HCEC 1CT (cell line): ENCODE measurements around the gene ATXN7.

Experiments
- DNase-seq: peaks from one replicate; pipeline ENCODE4 v3.0.0-alpha.2; 2017

The ATXN7 gene

DNA sequence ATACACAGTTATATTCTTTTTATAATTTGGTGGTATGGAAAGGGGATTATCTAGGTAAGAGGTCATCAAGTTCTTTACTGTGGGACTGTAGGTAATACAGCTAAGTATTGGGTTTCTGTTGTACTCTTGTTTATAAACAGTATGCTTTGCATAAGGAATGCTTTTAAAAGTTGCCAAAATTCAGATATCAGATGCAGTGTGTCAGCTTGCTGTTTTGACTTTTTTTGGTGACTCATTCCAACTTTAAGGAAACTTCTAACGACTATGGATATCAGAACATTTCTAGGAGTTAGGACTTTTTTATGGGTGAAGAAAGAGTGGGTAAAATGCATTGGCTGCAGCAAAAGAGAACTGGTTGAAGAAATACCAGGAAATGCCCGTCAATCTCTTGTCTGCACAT, 45.8 kb downstream of the ATXN7 start:
- DNase-seq, result peak; percentile 41

DNA sequence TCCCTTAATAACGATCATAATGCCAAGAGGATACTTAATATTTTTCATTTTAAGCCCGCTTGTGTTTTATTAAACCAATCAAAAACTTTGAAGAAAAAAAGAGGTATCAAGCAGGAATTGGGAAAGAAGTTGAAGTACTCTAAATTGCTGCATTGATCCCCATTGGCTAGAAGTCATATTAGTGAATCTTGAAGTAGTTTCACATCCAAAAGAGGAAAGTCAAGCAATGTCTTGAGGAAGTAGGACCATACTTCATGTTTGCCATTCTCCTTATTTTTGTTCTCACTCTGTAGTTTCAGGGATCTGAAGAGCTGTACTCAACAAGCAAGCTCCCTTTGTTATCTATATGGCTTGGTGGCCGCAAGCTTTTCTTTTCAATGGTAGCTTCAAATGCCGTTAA, 46.3 kb downstream of the ATXN7 start:
- DNase-seq, result no peak

DNA sequence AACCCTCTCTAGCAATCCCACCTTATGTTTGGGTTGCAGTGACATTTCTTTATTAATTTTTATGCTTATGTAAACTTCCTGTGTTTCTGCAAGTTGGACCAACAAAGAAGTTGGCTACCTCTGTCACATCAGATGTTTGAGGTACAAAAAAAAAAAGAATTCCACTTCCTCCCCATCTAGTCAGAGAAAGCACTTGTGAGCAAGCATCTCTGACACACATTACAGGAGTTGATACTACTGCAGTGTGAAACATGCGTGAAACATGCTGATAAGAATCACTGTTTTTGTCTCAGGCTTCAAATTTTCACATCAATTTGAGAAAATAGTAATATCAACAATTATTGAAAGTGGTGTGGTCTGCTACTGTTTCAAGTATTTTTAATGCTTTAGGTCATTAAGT, 47.2 kb downstream of the ATXN7 start:
- DNase-seq, result no peak

DNA sequence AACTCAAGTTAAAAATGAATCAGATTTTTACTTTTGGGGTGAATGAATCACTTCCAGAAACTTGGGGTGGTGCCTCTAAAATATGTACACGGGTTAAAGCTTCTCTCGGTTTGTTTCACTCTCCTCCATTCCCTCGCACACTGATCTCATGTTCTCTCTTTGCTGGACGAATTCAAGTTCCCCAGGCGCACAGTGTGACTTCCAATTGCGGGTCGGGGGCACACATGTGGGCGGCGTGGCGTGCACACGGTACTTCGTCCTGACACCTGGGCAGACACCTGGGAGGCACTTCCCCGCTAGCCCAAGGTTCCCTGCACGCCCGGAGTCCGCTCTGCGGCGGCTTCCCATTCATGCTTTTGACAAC, 47.8 kb downstream of the ATXN7 start:
- peak; percentile 45 for DNase-seq

DNA sequence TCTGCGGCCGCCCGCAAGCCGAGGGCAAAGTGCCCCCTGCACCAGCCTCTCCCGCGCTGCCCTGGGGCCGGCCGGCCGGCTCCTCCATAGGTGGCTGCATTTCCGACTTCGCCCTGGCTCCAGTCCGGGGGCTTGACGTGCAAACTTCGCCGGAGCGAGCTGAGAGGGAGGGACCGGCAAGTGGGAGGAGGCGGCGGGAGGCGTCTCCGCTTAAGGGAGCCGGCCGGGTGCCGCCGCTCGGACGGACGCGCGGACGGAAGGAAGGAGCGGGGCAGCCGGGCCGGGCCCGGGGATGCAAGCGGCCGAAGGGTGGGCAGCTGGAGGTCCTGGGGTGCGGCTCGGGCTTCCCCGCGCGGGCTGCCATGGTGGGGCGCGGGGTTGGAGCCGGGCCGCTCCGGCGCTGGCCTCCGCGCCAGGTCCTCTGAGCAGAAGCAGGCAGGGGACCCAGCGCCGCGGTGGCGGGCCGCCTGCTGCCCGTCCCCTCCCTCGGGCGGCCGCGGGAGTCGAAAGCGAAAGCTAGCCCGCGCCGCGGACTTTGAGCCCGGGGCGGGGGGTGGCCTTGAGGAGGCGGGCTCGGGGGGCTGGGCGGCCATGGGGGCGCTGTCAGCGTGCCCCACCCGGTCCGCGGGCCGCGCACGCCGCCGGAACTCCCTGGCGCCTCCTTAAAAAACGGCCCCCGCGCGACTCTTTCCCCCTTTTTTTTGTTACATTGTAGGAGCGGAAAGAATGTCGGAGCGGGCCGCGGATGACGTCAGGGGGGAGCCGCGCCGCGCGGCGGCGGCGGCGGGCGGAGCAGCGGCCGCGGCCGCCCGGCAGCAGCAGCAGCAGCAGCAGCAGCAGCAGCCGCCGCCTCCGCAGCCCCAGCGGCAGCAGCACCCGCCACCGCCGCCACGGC, 48.5 kb downstream of the ATXN7 start, which contains the start of gene SCAANT1:
TSS of gene SCAANT1 (minus strand) at position 511 of the 895 bp plus-strand sequence.
- peak; percentile 90 for DNase-seq

DNA sequence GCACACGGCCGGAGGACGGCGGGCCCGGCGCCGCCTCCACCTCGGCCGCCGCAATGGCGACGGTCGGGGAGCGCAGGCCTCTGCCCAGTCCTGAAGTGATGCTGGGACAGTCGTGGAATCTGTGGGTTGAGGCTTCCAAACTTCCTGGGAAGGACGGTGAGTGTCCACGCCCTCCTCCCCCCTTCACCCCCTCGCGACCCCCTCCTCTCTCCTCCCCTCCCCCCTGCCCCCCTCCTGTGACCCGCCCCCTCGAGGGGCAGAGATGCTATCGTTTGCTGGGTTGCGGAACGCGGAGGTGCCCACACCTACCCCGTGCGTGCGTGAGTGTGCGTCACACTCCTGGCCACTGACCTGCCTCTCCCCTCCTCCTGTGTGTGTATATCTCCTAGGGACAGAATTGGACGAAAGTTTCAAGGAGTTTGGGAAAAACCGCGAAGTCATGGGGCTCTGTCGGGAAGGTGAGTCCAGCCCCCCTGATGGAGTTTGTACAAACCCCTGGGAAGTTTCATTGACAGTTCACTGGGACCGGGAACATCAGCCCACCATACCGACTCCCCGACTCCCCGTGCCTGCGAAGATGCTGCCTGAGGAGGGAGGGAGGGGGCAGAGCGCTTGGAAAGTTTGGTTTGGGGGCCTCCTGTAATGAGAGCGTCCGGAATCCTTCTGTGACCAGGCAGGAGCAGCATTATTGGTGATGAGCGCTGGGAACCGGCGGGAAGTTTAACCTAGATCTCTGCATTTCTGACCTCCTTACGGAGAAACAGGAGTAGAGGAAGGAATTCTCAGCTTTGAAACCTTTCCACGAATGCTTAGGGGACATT, 49.3 kb downstream of the ATXN7 start:
- DNase-seq, result peak; percentile 35

DNA sequence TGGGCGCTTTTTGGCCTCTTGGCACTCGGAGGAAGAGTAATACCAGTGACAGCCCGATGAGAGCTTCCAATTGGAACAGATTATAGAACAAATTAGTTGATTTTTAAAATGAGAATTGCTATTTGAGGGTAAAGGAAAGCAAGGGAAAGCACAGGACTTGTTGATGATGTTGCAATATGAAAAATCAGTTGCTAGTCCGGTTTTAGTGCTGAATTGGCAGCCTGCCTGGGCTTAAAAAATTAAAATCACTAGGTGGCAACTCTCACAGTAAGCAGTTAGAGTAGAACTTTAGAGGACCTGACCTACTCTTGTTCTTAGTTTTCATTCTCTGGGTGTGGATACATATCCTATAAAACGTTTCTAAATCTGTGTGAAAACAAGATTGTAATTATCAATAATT, 50.6 kb downstream of the ATXN7 start:
- DNase-seq, result no peak

DNA sequence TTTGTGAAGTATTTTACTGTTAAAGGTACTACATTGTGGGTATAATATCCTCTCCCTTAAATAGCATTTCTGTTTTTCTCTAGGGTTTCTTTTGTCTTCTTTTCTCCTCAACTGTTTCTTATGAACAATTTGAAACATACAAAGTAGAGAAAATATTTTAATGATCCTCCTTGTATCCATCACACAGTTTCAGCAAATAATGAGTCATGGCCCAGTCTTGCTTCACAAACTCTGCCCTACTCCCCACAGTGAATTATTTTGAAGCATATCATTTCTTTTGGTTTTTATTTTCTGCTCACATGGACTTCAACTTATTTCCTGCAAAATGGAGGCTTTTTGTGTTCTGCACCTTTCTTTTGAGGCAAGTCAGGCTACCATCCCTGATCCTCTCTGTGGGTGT, 54.7 kb downstream of the ATXN7 start:
- DNase-seq, result peak; percentile 59

DNA sequence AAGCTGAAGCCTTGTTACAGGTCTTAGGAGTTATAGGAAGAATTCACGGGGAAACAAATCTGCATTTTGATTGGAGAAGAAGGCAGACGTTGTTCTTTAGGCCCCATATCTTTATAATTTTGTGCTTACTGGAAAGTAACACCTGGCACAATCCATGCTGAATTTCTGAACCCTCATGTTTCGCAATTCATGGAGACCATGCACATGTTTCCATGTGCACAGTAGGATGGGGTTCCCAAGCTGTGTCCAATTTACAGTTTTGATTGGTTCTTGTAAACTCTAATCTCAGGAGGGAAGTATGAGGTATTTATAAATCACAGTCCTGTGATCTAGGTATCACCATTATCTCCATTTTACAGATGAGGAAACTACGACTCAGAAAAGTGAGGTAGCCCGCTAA, 56.3 kb downstream of the ATXN7 start:
- DNase-seq, result no peak

DNA sequence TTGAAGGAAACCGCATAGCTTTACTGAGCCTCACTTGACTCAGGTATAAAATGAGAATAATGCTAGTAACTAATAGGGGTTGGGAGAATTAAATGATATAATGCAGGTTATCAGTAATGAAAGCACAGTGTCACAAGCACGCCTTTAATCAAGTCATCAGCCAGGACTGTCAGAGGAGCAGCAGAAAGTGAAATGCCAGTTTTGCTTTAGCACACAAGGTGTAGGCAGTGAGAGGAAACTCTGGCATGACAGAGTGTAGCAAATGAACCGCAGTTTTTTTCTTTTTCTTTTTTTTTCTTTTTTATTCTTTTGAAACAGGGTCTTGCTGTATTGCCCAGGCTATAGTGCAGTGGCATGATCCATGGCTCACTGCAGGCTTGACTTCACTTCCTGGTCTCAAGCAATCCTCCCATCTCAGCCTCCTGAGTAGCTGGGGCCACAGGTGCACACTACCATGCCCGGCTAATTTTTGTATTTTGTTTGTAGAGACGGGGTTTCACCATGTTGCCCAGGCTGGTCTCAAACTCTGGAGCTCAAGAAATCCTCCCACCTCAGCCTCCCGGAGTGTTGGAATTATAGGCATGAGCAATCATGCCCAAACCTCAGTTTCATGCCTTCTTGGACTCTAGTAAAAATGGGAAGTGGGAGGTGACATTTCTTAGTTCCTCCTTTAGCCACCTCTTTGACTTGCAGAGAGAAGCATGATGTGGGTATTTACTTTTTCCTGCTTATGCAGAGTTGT, 58.2 kb downstream of the ATXN7 start:
- no peak for DNase-seq

DNA sequence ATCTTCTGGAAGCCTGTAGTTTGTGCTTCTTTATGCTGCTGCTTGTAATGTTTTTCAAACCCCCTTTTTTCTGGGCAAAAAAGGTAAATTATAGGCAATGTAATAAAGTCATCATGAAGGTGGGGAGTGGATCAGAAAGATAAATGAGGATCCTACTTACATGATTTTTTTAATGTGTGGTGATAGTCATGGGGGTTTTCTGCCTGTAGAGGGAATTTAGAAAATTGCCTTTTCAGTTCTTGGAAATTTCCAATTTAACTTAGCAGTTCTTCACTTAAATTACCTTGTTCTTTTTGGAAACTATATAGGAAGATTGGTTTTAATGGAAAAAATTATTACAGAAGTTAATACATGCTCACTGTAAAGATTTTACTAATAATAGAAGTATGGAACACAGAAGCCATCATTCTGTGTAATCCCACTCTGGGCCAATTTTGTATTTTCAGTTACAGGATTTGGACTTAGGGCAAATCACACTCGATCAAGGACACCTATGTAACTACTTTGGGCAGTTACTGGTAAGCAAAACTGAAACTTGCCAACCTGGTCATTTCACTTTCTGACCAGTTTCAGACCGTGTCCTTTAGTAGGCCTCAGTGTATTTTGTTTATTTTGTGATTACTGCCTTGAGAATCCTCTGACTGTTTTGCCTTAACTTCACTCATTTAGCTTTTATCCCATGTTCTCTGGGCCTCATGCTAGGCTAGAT, 59.0 kb downstream of the ATXN7 start:
- no peak for DNase-seq

DNA sequence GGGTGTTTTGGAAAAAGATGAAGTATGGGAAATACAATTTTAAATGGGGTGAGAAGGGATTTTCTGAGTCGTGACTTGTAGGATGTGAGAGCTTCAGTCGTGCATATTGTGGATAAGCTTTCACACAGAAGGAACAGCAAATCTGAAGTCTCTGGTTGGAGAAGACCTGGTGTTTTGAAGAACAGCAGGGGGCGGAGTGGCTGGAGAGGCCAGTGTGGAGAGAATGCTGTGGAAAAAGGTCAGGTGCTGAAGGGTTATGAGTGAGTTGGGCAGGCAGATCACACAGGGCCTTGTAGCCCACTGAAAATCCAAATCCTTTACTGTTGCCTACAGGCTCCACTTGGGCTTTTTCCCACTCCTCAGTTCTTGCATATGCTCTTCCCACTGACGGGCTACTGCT, 62.6 kb downstream of the ATXN7 start:
- no peak for DNase-seq

DNA sequence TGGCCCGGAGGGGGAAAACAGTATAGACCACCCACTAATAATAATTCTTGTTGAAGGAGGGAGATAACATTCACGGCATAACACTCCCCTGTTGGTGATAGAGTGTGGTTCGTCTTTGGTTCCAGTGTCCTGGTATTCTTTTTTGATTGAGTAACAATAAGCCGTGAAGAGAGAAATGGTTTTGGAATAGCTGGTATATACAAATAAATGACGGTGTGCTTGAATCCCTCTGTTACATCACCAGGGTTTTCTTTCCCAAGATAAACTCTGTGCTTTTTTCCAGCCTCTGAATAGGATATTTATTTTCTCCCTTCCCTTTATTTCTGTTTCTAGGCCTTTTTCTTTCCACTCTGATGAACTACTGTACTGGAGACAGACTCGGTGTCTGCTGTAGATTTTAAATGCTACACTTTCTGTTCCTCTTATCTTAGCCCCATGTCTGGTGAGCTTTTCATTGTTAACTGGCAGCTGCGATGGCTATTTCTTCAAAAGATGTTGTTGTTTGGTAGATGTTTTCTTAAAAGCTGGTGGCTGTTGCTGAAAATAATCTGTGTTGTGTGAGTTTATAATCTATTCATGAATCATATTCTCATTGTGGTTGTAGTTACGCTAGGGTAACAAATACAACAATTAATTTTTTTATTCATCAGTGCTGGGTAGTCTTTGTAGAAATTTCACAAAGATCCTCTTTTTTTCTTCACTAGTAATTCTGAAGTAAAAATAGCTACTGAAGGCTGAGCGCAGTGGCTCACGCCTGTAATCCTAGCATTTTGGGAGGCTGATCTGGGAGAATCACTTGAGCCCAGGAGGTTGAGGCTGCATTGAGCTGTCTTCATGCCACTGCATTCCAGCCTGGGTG, 64.0 kb downstream of the ATXN7 start:
- no peak for DNase-seq

DNA sequence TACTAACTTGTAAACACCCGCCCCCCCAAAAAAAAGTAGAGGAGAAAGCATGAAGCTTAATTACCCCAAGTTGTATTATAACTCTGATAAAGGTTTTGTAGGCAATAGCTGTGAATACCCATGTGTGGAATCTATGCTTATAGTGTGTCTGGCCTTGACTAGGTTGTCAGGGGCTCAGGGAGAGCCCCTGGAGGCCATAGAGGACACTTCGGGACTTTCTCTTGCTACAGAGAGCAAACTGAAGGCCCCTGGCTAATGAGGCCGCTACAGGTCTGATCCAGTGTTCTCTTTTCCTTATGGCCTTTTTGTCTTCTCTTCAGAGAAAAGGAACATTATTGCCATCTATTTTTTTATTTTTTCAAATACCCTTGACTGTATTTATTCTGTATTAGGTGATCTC, 67.6 kb downstream of the ATXN7 start:
- no peak for DNase-seq

DNA sequence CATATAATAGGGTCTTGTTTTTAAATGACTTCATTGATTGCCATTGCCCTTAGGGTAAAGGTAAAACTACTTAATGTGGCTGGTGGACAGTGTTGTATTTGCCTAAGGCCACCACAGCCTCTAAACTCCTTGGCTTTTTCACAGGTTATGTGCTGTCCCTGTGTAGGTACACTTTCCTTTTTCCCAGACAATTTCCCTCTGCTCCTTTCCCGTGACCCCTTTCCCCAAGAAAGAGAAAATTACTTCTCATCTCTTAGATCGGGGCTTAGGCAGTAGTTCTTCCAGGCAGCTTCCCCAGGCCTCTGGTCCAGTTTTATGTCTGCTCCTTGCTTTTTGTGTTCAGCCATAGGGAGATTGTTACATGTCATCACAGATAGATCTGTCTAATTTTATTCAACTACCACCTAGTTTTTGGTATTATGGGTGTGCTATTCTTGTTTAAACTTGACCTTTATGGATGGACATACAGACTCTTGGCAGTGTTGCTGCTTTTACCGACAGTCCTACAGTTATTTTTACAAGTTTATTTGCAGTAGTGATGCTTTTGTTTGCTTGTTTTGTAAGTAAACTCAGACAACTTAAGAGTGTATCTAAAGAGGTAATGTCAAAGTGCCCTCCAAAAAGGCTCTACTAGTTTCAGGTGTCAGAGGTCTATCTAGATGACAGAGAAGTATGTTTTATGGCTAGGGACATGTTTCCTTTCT, 69.0 kb downstream of the ATXN7 start:
- no peak for DNase-seq

DNA sequence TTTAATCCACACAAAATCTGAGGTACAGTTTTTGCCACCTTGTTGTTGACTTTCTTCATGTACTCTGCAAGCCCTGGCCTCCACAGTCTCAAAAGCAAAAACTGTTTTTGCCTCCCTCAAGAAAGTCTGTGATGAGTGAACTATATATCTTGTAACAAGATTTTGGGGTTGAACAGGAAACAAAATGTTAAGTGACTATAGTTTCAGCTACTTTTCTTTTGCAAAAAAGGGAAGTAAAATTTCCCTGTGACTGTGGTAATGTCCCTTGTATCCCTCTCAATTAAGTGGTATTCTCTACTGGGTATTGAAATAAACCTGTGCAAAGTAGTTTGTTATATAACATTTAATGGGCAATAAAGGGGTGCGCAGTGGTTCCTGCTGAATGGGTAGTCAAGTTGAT, 69.8 kb downstream of the ATXN7 start:
- DNase-seq, result no peak

DNA sequence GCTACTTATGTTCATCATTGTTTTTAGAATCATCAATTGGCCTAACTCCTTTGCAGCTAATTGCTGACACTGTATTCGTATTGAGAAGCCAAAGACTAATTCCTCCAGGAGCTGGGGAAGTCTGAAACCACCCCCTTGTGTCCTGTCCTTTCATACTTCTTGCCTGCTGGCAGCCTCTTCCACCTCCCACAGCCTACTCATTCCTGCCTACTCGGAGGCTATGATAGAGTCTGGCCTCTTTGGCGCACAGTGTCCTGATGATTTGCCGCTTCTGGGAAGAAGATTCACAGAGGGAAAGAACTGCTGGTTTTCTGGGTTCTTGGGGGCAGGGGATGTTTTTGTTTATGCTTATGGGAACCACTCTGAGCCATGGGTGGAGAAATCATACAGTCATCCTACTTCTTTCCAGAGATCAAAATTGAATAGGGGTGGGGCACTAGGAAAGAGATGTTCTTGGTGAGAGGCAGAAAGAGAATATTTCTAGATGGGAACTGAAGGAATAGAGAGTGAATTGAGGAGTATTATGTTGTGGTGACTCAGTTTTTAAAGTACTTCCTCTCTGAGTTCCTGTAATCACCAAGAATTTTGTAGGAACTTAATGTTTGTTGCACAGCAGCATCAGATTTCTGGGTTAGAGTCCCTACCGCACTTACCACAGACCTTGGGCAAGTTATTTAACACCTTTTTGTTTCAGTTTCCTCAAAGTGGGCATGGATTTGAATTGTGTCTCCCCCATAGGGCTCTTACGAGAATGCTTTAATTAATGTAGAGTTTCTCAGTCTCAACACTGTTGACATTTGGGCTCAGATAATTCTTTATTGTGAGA, 70.6 kb downstream of the ATXN7 start:
- peak; percentile 14 for DNase-seq

DNA sequence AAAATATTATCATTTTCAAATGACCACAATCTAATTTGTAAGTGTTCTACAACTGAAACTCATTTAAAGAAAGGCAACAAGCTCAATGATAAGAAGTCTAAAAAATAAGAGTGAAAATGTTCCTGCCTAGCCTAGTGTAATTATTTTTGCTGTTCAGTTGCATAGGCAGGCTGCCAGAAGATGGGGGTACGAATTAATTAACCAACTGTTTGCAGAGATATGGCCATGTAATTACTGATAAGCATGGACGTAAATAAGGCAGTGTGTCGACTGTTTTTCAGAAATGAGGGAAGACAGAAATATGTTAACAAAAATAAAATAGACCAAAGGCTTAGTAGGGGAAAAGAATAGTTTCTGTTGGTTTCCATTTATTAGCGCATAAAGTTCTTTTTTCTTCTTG, 73.3 kb downstream of the ATXN7 start:
- no peak for DNase-seq

DNA sequence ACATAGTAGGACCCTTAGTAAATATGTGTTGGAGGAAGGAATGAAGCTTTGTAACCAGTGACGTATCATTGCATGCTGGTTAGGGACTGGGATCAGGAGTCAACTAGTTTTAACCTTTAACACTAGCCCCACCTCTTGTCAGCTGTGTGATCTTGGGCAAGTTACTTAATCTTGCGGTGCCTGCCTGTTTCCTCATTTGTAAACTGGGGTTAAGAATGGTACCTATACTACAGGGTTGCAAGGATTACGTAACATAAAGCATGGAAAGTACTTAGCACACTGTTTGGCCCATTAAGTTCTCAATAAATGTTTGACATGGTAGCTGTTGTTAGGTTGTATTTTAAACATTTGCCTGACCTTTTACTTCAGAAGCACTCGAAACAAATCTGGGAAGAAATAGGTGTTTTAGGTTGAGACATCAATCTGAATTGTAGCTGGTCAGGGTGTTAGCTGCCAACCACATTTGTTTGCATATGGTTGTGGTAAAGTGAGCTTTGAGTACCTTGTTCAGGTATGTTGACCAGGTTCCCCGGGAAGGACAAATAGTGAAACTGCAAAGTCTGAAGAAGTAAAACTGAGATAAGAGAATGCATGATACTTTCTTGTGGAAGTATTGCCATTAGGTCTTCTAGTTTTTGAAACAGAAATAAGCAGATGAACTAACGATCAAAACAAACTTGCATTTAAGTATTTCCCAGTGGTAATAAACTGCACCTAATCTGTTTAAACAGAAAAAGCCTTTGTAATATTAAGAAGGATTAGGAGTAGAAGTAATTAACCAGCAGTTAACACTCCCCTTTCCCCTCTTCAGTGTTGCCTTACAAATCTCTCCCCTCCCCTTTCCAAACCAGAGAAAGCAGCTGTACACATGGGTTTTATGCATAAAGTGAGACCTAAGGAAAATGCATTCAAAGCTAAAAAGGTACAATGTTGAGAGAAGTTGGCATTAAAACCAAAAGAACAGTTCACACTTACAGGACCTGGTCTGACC, 74.3 kb downstream of the ATXN7 start:
- DNase-seq, result no peak
